HG03432 (cell line): ENCODE measurements around the gene PRSS8.
A peak's percentile ranks its signal among the peaks of the same experiment; 100 is the strongest.
"Not testable (repeated sequence)": the region's sequence is repeated elsewhere in the genome, so short reads cannot be mapped to it uniquely, and the experiment has no call there.

Source experiments
- ATAC-seq: cut with Tn5 transposase; IDR thresholded peaks from one replicate; pipeline ENCODE4 v1.9.1; 2021; ENCODE audit warnings: mild to moderate bottlenecking, moderate library complexity; ENCODE audit not compliant: unreplicated experiment

PRSS8 gene

DNA sequence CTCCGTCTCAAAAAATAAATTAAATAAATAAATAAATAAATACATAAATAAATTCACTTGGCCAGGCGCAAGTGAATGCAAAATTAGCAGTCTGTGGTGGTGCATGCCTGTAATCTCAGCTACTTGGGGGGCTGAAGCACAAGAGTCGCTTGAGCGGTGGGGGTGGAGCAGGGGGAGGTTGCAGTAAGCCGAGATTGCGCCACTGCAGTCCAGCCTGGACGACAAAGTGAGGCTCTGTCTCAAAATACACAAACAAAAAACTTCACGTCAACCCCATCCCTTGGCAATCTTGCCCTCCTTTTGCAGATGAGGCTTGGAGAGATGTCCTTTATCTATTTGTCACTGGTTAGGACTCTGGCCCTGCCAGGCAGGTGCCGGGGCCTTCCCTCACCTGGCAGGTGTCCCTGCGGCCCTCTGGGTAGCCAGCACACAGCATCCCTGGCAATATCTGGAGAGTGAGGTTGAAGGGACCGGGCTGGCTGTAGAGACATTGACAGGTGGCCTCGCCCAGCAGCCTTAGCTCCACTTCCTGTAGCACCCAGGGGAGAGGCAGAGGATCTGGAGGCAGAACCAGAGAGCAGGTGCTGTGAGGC, 10.0 kb upstream of the PRSS8 start:
- ATAC-seq, result no peak

DNA sequence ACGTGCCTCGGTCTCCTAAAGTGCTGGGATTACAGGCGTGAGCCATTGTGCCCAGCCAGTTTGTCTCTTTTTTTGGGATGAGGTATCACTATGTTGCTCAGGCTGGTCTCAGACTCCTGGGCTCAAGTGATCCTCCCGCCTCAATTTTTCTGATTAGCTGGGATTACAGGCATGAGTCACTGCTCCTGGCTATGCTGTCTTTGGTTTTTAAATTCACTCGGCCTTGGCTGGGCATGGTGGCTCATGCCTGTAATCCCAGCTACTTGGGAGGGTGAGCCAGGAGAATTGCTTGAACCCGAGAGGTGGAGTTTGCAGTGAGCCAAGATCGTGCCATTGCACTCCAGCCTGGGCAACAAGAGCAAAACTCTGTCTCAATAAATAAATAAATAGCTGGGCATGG, 8.9 kb upstream of the PRSS8 start:
- ATAC-seq, result not testable (repeated sequence)

DNA sequence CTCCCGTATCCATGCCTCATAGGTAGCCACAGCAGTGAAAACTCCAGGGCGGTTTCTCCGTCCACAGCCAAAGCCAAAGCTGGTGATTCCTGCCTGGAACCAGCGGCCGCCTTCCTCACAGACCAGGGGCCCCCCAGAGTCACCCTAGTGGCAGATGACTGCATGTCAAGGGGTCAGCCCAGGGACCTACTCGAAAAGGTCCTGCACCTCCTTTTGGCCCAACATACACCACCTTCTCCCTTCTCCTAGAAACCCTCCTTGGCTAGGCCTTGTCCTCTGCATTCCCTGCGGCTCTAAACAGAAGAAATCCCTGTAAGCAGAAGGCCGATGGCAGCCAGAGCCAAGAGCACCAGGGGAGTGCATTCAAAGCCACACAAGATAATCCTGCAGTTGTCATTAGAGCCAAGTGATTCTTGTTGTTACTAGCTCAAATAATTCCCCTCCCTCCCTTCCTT, 8.2 kb upstream of the PRSS8 start:
- no peak for ATAC-seq

DNA sequence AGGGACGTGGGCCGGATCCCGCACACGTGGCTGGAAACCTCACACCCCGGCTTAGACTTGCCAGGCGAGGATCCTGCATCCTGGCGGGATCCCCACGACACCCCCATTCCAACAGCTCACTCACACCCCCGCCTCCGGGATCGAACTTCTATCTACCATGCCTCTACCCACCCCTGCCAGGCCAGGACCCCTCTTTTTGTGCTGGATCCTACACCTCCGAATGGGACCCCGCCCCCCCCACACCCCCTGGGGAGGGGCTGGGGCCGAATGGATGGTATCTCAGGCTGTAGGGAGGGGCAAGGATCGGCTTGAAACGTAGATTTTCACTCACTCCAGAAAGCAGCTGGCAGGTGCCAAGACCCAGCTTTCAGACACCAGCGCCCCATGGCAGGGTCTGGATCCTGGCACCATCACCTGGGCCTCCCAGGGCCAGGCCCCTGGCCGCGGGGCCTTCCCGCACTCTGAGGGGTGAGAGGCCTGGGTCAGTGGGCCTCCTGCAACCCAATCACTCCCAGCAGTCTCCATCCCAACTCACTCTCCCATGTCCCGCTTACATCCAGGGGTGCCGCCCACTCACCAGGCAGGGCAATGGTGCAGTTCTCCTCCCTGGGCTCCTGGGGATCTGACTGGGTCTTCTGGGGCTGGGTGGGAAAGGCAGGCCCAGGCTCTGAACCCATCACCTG, 7.6 kb upstream of the PRSS8 start:
- no peak for ATAC-seq

DNA sequence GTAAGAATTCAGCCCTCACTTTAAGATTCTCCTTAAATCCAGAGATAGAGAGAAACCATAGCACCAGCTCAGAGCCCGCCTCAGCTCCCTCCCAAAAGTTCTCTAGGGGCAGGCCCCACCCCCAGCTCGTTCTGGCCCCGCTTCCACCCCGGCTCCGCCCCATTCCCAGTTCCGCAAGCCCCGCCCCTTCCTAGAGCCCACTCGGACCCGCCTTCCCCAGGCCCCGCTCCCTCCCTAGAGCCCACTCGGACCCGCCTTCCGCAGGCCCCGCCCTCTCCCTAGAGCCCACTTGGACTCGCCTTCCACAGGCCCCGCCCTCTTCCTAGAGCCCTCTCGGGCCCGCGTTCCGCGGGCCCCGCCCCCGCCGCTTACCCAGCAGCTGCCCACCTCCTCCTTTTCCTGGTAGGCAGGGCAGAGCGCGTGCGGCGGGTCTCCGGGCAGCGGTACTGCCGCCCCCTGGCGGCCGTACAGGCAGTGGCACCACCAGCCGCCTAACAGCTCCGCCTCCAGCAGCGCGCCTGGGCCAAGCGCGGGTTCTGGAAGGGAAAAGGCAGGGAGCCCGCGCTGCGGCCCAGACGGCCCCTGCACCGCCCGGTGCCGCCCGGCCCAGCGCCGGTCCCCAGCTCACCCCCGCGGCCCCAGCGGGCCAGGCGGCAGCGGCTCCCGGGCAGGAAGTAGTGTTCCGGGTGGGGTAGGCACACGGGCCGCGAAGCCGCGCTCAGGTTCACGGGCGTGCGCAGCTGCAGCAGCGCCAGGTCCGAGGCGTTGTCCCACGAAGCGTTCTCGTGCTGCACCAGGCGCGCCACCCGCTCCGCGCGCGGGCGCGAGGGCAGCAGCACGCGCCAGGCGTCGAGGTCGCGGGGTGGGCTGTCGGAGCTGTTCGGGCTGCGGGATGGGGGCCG, 6.8 kb upstream of the PRSS8 start:
- ATAC-seq, result peak; percentile 90

DNA sequence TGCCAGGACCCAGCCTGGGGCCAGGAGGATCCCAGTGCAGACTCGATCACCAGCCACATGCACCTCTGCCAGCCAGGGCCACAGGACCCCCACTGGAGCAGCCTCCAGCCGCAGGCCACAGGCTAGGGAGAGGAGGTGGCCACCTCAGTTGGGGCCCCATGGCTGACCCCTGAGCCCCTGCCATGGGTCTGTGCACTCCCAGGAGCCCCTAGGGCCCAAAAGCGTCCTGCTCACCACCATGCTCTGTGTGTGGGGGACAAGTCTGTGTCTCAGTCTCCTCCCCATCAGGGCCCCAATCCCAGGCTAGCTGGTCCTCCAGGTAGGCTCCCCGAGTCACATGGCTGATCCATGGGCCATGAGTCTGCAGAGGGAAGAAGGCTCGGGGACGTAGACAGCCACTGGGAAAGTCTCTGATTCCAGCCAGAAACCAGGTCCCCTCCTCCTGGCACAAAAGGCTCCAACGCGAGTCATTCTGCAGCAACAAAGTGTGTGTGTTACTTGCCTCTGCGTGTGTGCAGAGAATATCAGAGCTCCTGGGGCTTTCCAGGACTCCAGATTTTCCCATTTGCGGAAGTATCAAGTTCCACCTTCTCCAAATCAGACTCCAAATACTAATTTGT, 6.1 kb upstream of the PRSS8 start:
- ATAC-seq, result peak; percentile 0

DNA sequence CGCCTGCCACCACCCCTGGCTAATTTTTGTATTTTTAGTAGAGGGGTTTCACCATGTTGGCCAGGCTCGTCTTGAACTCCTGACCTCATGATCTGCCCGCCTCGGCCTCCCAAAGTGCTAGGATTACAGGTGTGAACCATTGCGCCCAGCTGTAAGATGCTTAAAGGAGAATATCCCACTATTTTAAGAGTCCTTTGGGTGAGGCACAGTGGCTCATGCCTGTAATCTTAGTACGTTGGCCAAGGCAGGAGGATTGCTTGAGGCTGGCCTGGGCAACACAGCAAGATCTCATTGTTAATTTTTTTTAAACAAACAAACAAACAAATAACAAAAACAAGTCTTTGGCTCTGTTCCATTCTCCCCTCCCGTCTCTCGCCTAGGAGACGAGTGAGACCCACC, 5.5 kb upstream of the PRSS8 start:
- ATAC-seq, result not testable (repeated sequence)

DNA sequence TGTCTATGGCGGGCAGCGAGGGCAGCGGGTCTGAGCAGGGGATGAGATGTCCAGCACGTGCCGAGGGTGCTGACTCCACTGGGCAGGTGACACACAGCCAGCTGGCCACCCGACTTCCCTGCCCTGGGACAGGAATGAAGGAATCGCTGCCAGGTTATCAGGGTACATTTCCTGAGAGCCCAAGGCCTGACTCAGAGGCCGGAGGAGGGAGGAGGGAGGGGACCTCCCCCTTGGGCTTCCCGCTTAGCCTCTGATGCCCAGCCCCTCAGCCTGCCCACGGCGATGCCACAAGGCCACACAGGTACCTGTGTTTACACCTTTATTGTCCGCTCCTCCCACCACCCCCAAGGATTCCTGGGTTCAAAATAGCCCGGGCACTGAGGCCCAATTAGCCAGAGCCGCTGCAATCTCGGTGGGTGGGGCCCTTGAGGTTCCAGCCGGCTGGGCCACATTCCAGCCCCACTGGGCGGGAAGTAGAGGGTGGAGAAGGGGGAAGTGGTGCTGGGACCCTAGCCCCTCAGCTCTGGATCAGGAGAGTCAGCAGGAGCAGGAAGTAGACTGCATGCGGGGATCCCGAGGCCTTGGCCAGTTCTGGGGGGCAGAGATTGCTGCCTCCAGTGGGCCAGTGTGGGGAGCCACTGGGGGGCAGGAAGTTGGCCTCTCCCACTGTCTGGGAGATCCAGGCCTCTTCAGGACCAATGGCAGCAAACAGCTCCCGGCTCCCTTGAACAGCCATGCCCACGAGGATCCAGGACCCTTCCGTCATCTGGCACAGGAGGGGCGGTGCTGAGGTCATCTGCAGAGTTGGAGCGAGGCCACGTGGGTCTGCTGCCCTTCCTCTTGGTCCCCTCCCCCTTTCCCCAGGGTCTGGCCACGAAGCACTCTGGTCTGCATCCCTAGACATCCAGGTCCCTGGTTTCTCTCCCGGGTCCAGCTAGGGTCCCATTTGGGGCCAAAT, 3.4 kb upstream of the PRSS8 start:
- ATAC-seq, result no peak

DNA sequence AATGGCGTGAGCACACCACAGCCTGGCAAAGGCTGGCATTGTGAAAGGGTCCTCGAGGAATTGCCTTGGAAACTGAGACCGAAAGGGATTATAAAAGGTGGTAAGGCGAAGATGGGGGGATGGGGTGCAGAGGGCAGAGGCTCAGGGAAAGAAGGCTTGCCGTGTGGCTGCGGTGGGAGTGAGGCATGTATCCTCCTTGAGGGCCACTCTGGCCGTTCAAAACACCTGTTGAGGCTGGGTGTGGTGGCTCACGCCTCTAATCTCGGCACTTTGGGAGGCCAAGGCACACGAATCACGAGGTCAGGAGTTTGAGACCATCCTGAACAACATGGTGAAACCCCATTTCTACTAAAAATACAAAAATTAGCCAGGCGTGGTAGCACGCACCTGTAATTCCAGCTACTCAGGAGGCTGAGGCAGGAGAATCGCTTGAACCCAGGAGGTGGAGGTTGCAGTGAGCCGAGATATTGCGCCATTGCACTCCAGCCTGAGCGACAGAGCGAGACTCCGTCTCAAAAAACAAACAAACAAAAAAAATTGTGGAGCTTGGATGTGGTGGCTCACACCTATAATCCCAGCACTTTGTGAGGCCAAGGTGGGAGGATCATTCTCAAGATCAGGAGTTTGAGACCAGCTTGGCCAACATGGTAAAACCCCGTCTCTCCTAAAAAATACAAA, 1.4 kb upstream of the PRSS8 start:
- ATAC-seq, result not testable (repeated sequence)

DNA sequence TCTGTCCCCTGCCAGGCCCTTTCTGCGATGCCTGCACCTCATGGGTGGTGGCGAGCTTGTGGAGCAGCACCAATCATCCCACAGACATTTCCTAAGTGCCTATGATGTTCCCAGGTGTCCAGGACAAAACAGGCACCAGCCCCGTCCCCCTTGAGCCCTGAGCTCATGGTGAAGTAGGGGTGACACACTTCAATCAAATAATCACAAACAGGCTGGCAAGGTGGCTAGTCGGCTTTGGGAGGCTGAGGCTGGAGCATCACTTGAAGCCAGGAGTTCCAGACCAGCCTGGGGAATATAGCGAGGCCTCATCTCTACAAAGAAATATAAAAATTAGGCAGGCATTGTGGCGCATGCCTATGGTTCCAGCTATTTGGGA, 748 bp upstream of the PRSS8 start:
- ATAC-seq, result no peak

DNA sequence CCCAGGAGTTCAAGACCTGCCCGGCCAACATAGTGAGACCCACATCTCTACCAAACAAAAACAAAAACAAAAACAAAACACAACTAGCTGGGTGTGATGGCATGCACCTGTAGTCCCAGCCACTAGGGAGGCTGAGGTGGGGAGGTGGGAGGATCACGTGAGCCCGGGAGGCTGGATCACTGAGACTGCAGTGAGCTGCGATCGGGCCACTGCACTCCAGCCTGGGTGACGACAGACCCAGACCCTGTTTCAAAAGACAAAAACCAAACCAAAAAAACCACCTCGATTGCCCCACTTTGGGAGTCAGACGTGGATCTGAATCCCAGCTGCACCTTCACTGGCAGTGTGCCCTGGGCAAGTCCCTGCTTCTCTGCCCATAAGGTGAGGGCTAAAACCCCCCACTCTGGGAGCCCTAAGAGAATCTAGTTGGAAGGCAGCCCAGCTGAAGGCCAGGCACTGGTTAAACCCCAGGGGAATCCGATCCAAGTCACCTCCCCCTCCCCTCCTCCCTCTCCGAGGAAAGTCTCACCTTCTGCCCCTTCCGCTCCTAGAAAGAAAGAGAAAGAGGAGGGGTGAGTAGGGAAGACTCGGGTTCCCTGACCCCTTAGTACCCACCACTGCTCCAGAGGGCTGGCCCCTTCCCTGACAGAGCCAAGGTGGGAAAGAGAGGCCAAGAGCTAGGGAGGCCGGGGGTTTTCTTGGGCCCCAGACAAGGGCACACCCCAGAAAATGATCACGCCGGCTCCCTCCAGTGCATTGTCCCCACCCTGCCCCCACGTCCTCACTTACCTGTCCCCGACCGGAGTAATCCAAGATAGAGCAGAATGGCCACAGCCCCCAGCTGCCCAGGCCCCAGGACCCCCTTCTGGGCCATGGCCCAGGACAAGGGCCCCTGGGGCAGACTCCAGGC, 647 bp downstream of the PRSS8 start:
- no peak for ATAC-seq

DNA sequence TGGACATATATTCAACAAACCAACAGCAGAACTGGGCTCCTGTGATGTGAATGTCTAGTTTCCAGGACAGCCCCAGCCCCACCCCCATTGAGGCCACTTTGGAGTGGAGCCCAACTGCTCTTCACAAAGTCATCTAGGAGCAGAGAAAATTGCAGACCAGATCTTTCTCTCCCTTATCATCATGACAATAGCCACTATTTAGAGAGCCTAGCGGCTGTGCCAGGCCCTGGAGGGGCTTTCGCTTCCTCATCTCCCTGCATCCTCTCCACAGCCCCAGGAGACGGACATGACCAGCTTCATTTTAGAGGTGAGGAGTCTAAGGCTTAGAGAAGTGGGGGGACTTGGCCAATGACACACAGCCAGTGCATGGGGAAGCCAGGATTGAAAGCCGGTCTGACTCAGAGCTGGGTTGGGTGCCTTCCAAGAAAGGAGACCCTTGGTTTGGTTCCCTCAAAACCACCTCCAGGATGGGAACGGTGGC, 1.4 kb downstream of the PRSS8 start:
- no peak for ATAC-seq

DNA sequence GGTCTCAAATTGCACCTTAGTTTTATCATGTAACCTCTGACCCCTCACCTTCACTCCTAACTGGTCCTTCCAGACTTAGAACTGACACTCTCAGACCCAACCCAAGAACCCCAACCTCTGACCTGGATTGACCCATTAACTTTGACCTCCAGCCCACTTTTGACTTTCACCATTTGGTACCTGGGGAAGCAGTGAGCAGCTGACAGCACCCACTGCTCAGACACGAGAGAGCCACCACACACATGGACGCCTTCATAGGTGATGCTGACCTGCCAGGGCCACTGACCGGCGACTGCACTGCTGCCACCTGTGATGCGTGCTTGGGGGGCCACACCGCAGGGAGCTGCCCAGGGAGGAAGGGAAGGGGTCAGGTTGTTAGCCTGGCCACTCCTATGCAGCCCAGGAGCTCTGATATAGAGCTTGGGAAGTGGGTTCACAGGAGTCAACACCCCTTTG, 2.5 kb downstream of the PRSS8 start:
- no peak for ATAC-seq

DNA sequence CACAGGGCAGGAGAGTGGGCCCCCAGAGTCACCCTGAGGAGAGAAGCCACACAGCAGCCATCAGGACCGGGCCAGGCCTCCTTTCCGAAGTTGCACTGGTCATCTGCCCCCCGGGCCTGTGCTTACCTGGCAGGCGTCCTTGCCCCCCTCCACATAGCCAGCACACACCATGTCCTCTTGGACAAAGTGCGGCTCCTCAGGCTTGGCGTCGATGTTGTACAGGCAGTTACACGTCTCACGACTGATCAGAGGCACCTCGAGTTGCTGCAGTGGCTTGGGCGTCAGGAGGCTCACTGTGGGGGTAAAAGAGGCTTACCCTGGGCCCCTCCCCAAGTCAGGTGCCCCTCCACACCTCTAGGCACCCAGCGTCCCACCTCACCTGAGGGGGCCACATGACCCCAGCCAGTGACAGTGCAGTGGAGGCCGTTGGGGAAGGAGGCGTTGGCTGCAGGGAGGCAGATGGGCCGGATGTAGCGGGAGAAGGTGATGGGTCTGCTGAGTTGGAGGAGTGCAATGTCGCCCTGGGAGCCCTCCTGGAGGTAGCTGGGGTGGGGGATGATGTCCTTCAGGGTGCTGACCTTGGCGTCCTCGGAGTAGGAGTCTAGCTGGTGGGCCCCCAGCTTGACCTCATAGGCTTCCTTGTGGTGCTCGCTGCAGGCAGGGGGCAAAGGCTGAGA, 3.1 kb downstream of the PRSS8 start:
- no peak for ATAC-seq

DNA sequence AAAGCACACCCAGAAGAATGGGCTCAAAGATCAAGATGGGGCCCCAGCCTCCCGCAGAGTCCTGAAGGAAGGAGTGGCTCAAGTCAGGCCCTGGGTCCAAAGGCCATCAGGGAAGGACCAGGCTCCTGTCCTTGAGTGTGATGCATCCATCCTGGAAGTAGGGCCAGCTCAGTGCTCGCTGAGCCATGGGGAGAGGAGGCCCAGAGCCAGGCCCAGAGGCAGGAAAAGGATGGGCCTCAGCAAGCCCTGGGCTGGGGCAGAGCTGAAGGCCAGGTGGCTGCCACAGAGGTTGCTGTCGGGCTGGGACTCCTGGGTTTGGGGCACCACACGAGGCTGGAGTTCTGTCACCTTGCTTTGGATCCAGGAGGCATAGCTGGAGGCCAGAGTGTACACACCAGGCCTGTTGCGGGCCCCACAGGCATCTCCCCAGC, 3.7 kb downstream of the PRSS8 start:
- ATAC-seq, result no peak

DNA sequence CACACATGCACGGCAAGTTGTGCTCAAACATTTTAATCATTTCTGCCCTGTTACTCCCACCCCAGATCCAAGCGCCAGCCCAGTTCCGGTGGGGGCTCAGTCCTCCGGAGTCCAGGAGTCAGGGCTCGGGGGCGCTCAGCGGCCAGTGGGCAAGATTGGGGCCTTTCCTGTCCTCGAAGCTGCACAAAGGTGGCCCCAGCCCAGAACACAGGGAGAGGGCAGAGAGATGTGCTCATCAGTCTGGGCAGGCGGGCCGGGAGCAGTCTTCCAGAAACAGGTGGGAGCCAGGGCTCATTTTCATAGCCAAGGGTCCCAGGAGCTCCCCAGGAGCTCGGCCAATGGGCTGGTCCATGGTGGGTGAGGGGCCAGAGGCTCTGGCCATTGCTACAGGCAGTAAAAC, 4.1 kb downstream of the PRSS8 start:
- no peak for ATAC-seq

DNA sequence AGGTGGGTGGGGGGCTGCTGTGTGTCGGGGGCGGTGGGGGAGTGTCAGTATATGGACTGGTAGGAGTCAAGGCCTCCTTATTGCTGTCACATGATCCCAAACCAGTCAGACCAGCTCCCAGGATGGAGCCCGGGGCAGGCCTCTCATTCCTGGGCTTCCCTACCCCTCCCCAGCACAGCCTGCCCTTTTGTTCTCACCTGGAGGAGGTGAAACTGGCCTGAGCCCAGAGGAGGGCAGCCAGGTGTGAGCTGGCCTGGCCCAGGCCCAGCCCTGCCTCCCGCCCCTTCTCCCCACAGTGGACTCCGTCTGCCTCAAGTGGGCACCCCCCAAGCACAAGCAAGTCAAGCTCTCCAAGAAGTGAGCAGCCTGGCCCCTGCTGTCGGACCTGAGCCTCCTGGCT, 4.6 kb downstream of the PRSS8 start:
- no peak for ATAC-seq

DNA sequence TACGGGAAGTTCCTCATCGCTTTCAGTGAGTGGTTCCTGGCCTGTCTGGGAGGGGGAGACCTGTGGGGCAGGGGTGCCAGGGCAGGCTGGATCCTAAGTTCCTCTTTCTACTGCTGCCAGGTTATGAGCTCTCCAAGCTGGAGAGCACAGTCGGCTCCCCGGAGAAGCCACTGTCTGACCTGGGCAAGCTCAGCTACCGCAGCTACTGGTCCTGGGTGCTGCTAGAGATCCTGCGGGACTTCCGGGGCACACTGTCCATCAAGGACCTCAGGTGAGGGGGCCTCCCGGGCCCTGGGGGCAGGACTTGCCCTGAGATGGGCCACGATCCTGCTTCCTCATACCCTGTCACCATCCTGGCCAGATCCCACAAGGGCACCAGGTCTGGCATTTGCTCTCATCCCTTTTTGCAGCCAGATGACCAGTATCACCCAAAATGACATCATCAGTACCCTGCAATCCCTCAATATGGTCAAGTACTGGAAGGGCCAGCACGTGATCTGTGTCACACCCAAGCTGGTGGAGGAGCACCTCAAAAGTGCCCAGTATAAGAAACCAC, 5.1 kb downstream of the PRSS8 start:
- no peak for ATAC-seq
